KOPT-K1 (cell line): Measurements from ENCODE around the gene CCDC70.

Experiments used
- H3K27ac ChIP-seq: fragments of 200-600 bp; sonication (generic); 2 replicates; pipeline ENCODE4 v1.5.1; 2016; ENCODE audit warnings: antibody characterized with exemption, mild to moderate bottlenecking, low read depth, low read length; ENCODE audit not compliant: poor library complexity, severe bottlenecking
- H3K36me3 ChIP-seq: fragments of 200-600 bp; sonication (generic); 2 replicates; pipeline ENCODE4 v1.5.1; 2017; ENCODE audit warnings: antibody characterized with exemption, mild to moderate bottlenecking, low read length, moderate library complexity; ENCODE audit not compliant: insufficient read depth
- H3K9me3 ChIP-seq: fragments of 200-600 bp; sonication (generic); 2 replicates; pipeline ENCODE4 v1.5.1; 2017; ENCODE audit warnings: antibody characterized with exemption, low read length, mild to moderate bottlenecking; ENCODE audit not compliant: insufficient read depth, poor library complexity, severe bottlenecking

The CCDC70 gene

DNA sequence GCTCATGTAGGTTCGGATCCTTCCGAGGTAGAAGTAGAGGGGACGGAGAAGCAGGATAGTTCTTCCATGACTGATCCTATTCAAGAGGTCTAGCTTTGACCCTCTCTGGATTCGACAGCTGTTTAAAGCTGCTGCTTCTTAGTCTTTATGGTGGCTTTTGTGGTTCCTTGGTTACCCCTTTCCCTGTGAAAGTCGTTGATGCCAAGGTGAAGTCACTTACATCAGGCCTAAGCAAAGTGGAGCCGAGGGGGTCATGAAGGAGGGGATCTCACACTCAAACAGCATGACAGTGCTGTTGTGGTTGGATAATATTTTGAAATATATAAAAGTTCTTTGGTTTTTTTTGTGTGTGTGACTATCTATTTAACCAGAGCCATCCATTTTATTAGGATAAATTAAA is 8.1 kb downstream of the CCDC70 start:
- H3K36me3 ChIP-seq, result no peaks in the 10 kb centered on the region
- H3K9me3 ChIP-seq, result no peaks in the 10 kb centered on the region
- no peak overlapping the region for H3K27ac ChIP-seq

DNA sequence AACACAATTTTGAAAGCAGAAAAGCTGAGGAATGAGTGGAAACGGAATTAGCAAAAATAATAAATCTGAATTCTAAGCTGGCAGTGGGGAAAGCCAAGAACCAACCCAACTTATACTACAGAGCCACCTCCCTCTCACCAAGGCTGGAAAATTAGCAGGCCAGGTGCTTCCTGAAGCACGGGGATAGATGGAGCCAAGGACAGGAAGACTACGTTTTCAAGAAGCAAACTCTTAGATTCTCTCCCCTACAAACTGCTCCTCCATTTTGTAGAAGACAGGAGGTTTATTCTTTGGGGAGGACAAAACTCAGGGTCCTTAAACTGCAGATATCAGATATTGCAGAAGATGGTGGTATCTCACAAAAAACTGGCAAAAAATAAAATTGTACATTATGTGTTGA is 8.8 kb downstream of the CCDC70 start:
- no peaks in the 10 kb centered on the region for H3K36me3 ChIP-seq
- H3K27ac ChIP-seq, result peak overlapping the region; percentile 16
- H3K9me3 ChIP-seq, result no peaks in the 10 kb centered on the region

DNA sequence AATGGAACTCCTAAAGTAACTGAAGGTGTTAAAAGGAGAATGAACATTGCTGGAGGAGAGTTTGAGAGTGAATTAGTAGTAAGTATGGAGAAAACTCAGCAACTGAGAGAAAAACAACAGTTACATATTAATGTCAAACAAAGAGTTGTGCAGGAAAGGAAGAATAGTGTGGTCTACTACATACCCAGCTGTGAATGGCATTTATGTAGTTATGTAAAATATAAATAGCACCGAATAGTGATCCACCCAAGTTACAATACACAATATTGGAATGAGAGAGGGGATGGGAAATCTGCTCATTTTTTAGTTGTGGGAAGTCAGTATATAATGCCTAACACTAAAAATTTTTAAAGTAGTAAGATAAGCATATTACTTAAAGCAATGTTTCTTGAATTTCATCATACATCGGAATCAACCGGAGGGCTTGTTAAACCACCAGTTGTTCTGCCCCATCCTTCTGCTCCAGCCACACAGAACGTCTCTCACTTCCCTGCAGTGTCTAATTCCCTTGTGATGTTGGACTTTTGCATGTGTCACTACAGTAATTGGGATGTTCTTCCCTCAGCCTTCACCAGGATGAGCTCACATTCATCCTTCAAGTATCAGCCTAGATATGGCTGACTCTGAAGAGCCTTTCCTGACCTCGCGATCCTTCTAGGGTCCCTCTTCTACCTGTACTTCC is 11.5 kb downstream of the CCDC70 start:
- Histone ChIP-seq H3K27ac (peak overlapping the region; percentile 16), H3K9me3 (no peaks in the 10 kb centered on the region), H3K36me3 (no peaks in the 10 kb centered on the region)

DNA sequence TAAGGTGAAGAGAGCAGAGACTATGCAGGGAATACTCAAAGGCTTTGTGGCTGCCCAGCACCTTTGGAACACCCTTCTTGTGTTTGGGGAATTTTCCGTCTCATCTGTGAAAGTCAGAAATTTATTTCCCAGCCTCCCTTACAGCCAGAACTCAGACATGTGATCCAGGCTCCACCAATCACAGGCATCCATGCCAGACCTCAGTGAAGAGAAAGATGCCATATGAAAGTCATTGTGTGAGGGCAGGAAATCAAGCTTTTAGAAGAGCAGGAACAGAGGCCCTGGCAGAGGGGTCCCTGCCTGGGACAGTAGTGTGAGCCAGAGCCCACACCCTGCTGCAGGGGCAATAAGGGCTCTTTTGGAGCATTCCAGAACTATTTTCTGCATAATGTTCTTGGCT is 12.1 kb downstream of the CCDC70 start:
- peak overlapping the region; percentile 16 for H3K27ac ChIP-seq
- H3K36me3 ChIP-seq, result no peaks in the 10 kb centered on the region
- no peaks in the 10 kb centered on the region for H3K9me3 ChIP-seq

DNA sequence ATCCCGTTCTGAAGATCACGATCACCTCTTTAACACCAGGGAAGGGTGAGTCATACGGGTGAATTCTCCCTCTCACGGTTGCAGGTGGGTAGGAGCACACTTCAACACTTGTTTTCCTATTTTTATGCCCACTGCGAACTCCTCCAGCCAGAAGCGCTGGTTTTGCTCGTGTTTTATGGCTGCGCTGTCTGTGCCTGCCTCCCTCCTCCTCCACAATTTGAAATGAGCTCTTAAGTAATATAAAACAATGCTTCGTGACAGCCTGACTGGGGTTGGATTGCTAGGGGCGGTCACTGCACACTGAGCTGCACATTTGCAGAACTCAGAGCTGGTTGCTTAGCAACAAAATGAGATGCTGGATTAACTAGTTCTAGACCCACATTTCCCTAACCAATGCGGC is 12.9 kb downstream of the CCDC70 start:
- H3K27ac ChIP-seq, result no peak overlapping the region
- H3K36me3 ChIP-seq, result no peaks in the 10 kb centered on the region
- no peaks in the 10 kb centered on the region for H3K9me3 ChIP-seq

DNA sequence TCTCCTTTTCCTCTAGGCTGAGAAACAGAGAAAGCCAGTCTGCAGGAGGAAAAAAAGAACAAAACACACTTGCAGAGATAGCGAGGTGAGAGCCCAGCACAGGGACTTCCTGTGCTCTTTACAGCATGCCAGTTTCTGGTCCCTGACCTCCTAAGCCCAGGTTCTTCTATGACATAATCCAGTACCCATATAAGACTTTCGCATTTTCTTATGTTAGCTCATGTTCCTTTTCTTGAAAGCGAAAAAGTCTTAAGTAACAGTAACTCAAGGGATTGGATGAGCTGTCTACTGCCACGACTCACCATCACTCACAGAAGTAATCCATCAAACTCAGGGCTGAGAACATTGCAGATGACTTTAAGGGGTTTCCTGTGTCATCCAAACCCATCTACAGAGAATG is 17.4 kb downstream of the CCDC70 start:
- Histone ChIP-seq H3K36me3 (no peaks in the 10 kb centered on the region), H3K27ac (no peak overlapping the region), H3K9me3 (peaks cover 20% of the 10 kb centered on the region)

DNA sequence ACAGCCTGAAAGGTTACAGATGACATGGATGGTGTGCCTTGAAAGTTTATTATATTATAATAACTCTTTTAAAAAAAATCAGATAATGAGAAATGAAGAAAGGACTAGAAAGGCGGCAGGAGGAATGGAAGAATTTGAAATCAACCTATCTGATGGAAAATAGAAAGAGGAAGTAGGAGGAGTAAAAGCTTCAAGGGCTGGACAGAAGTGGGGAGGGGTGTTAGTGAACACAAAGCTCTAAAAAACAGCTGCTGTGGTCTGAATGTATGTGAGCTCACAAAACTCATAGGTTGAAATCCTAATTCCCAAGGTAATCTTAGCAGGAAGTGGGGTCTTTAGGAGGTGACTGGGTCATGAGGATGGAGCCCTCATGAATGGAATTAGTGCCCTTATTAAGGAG is 19.5 kb downstream of the CCDC70 start:
- Histone ChIP-seq H3K36me3 (no peaks in the 10 kb centered on the region), H3K27ac (no peak overlapping the region), H3K9me3 (peaks cover 23% of the 10 kb centered on the region)

DNA sequence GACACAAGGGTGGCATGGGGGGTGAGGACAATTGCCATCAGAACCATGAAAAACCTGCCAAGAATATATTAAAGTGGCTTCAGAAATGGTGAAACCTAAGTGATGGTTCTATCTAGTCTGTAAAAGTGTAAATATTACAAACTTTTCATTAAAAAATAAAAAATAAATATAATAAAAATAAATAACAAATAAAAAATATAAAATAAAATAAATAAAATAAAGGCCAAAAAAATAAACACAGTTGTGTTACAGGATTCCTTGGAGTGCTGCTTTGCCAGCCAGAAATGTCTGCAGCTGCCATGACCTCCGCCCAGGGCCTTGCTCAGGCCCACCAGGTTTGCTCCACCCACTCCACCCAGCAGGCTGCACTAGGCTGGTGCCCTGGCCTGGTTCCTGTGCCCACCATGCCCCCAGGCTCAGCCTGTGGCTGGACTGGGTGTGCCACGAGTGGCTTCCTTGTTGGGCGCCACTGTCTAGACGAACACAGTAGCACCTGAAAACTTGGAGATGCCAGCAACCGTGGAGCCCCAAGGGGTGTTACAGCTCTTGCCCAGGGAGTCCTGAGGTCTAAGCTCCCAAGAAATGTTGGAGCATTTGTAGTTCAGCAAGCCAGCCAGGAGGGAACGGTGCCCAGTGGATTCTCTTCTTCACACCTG is 20.9 kb downstream of the CCDC70 start:
- Histone ChIP-seq H3K9me3 (peaks cover 23% of the 10 kb centered on the region), H3K27ac (no peak overlapping the region), H3K36me3 (no peaks in the 10 kb centered on the region)

DNA sequence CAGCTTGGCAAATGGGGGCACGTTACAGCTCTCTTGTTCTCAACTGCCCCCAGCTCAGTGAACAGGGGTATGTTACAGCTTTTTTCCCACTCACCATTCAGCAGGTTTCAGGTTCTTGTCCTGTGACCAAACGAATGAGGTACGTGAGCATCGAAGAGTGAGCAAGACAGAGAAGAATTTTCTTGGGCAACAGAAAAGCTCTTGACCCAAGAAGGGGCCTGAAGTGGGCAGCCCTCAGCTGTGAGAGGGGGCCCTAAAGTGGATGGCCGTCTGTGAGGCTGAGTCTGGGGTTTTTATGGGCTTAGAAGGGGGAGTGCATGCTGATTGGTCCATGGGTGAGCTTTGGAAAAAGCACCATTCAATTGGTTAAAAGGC is 21.4 kb downstream of the CCDC70 start:
- H3K9me3 ChIP-seq, result peaks cover 23% of the 10 kb centered on the region
- H3K36me3 ChIP-seq, result no peaks in the 10 kb centered on the region
- no peak overlapping the region for H3K27ac ChIP-seq

DNA sequence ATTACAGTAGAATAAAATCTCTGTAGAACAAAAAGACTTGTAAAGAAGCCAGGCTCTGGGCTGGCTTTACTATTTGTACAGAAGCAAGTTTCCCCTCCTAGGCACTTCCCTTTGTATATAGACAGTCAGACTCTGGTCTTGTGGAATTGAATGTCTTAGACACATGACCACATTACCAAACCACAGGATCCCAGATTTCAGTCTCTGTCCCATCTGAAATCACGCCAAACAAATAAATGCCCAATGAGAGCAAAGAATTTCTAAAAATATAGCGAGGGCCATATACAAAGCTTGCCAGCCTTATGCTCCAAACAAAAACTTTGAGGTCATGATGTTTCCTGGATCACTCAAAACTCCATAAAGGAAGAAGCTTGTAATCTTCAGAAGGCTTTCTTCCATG is 23.9 kb downstream of the CCDC70 start:
- Histone ChIP-seq H3K27ac (no peak overlapping the region), H3K9me3 (peaks cover 23% of the 10 kb centered on the region), H3K36me3 (no peaks in the 10 kb centered on the region)

DNA sequence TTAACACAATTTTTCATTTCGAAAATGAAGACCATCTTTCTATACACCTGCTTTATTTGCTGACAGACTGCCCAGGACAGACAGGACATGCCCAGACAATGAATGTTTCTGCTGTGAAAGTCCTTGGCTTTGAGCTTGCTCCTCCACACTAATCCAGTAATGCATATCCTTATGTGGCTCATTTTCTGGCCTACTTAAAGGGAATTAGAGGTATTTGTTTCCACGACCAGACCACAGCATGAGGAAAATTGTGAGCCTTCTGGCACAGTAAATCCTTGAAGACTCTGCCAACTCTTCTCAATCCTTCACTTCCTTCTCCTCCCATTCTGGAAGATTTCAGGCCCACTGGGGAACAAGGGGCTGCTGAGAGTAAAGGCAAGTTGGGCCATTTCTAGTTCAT is 25.7 kb downstream of the CCDC70 start:
- peaks cover 18% of the 10 kb centered on the region for H3K9me3 ChIP-seq
- no peak overlapping the region for H3K27ac ChIP-seq
- no peaks in the 10 kb centered on the region for H3K36me3 ChIP-seq

DNA sequence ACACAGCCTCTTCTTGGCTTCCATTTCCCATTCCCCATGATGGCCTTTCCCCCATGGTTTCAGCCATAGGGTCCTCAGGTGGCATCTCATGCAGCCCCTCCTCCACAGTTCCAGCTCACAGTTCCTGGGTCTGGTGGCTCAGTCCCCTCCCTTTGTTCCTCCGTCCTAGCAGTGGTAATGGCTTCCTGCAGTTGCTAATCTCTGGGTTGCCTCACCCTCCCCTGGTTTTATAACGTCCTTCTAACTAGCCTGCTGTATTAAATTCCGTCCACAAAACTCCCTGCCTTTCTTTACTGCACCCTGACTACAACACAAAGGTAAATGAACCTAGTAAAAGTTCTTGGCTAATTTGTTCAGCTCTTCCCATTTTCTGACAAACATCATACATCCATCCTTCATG is 30.9 kb downstream of the CCDC70 start:
- Histone ChIP-seq H3K36me3 (no peaks in the 10 kb centered on the region), H3K9me3 (no peaks in the 10 kb centered on the region), H3K27ac (no peak overlapping the region)

DNA sequence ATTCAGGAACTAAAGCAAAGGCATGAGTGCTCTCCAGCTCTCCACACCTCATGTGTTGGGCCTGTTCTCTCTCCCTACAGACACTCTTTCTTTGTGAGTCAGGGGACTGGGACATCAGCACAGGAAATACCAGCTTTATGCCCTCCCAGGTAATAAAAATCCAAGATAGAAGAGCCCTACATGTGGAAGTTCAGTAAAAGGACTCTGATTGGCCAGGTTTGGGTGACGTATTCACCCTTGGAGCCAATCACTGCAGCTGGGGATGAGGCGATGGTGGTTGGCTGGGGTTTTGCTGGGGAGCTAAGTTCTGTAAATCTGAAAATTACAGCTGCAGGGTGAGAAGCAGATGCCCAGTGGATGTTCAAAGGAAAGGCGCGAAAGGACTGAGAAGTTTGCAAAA is 32.5 kb downstream of the CCDC70 start:
- Histone ChIP-seq H3K27ac (no peak overlapping the region), H3K9me3 (no peaks in the 10 kb centered on the region), H3K36me3 (no peaks in the 10 kb centered on the region)

DNA sequence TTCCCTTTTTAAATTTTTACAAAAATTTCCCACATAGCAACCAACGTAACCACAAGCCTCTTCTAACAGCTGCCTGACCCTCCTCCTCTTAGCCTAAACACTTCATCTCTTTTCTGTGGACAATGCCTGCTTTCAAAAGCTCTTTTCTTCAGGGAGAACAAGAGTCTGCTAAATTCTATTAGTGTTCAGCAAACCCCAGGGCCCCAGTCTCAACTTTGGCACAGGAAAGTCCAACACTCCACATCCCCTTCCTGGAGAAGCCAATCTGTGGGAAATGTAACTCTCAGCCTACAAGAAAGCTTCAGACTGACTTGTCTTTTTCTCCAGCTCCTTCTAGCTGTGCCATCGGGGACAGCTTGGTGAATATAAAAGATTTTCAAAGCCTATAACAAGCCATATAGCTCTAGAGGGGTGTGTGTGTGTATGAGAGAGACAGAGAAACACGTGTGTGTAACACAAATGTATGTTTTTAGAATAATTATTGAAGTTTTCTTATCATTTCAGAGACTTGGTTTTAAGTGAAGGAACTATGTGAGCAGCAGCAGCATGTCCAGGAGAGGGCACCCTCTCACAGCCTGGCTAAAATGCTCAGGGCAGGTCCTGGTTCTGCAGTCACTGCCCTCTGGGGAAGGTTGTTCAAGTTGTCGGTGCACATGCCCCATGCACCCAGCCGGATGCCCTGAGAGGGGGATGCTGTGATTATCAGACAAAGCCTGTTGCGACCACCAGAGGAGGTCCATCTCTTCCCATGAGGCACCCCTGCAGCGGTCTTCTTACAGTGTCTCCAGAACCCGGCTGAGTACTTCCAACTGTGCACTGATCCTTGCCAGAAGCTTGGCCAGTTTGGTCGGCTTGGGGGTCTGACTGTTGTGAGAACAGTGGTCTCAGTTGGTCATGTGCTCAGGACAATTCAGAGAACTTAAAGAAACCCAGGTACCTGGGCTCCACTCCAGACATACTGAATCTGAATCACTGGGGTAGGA is 34.4 kb downstream of the CCDC70 start:
- no peak overlapping the region for H3K27ac ChIP-seq
- no peaks in the 10 kb centered on the region for H3K9me3 ChIP-seq
- no peaks in the 10 kb centered on the region for H3K36me3 ChIP-seq

DNA sequence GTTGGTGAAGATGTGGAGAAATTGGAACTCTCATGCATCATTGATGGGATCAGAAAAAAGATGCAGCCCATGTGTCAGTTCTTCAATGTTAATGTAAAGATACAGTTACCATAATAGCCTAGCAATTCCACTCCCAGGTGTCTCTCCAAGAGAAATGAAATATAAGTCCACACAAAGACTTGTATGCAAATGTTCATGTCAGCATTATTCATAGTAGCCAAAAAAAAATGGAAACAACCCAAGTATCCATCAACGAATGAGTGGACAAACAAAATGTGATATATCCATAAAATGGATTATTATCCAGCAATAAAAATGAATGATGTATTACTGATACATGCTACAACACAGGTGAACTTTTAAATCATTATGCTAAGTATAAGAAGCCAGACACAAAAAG is 38.7 kb downstream of the CCDC70 start:
- Histone ChIP-seq H3K36me3 (no peaks in the 10 kb centered on the region), H3K27ac (no peak overlapping the region), H3K9me3 (no peaks in the 10 kb centered on the region)
